ENCODE measurements around the gene COX19.

The COX19 gene

DNA sequence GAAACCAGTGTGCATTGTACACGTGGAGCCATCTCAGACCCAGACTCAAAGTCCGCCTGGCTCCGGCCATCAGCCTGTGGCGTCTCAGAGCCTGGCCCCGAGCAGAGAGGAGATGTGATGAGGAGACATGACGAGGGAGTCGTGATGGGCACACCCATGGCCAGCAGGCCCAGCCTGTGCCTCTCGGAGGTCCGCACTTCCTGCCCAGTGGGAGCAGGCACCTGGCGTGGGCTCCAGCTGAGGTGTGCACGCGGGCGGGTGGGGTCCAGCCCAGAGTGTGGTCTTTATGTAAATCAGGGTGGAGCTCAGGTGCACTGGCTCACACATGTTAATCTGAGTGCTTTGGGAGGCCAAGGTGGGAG lies 43.0 kb upstream of the COX19 start:
- Histone ChIP-seq H3K9me3 (ENCODE audit: control insufficient read depth, low read length) (no peaks in the 10 kb centered on the region), H3K27ac (ENCODE audit: insufficient read depth, low read depth, low read length, poor library complexity, severe bottlenecking) (no peak overlapping the region), H3K36me3 (ENCODE audit: control insufficient read depth, insufficient read depth, low read length) (peaks cover 14% of the 10 kb centered on the region), H3K4me3 (ENCODE audit: insufficient read depth, low read depth, low read length) (no peak overlapping the region), H3K4me1 (ENCODE audit: control insufficient read depth, insufficient read depth, low read length) (no peaks in the 10 kb centered on the region), H3K27me3 (ENCODE audit: control insufficient read depth, insufficient read depth, low read length, poor library complexity, severe bottlenecking) (no peaks in the 10 kb centered on the region)
- WGBS, 2 experiments = 96% methylated on average over 13 of the region's 13 CpGs

GRCh38 chr7:1017586-1018333 lies 42.4 kb upstream of the COX19 start:
- H3K4me1 ChIP-seq (ENCODE audit: control insufficient read depth, insufficient read depth, low read length) = no peaks in the 10 kb centered on the region
- no peak overlapping the region for H3K4me3 ChIP-seq (ENCODE audit: insufficient read depth, low read depth, low read length)
- peaks cover 14% of the 10 kb centered on the region for H3K36me3 ChIP-seq (ENCODE audit: control insufficient read depth, insufficient read depth, low read length)
- WGBS, 2 experiments = 95% methylated on average over 34 of the region's 34 CpGs
- H3K9me3 ChIP-seq (ENCODE audit: control insufficient read depth, low read length) = no peaks in the 10 kb centered on the region
- H3K27ac ChIP-seq (ENCODE audit: insufficient read depth, low read depth, low read length, poor library complexity, severe bottlenecking) = no peak overlapping the region
- no peaks in the 10 kb centered on the region for H3K27me3 ChIP-seq (ENCODE audit: control insufficient read depth, insufficient read depth, low read length, poor library complexity, severe bottlenecking)

GRCh38 chr7:1016577-1017531 lies 41.5 kb upstream of the COX19 start:
- H3K4me3 ChIP-seq (ENCODE audit: insufficient read depth, low read depth, low read length) = no peak overlapping the region
- H3K4me1 ChIP-seq (ENCODE audit: control insufficient read depth, insufficient read depth, low read length) = no peaks in the 10 kb centered on the region
- H3K36me3 ChIP-seq (ENCODE audit: control insufficient read depth, insufficient read depth, low read length) = peaks cover 14% of the 10 kb centered on the region
- no peaks in the 10 kb centered on the region for H3K27me3 ChIP-seq (ENCODE audit: control insufficient read depth, insufficient read depth, low read length, poor library complexity, severe bottlenecking)
- WGBS, 2 experiments = 96% methylated on average over 51 of the region's 51 CpGs
- H3K9me3 ChIP-seq (ENCODE audit: control insufficient read depth, low read length) = no peaks in the 10 kb centered on the region
- no peak overlapping the region for H3K27ac ChIP-seq (ENCODE audit: insufficient read depth, low read depth, low read length, poor library complexity, severe bottlenecking)

DNA sequence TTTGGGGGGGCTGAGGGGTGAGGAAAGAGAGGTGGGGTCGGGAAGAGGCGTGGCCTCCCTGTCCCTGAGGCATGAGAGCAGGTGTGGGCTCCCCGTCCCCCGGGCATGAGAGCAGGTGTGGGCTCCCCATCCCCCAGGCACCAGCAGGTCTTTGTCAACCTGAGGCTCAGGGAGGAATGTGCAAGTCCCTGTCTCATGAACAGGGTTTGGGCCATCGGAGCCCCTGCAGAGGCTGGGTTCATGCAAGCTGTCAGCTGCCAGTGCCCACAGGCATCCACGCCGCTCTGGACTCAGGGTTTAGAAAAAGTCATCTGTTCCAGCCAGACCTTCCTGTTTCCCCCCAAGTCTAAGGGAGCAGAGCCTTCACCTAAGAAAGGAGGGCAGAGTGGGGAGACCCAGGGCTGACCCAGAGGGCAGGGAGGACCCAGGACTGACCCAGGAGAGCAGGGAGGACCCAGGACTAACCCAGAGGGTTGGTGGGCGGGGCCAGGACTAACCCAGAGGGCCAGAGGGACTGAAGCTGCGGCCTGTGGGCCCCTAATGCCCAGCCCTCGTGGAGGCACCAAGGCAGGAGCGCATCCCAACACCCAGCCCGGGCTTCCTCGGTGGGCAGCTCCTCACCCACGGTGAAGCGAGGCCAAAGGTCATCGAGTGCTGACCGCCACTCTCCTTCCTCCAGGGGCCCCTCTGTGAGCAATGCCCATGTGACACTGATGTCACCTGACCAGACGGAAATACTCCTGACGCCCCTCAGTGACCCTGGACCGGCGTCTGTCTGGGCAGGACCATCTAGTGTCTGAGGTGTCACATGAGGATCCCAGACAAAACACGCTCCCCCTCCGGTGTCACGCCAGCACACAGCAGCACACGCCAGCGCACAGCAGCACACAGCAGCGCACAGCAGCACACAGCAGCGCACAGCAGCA lies 40.1 kb upstream of the COX19 start:
- Histone ChIP-seq H3K9me3 (ENCODE audit: control insufficient read depth, low read length) (no peaks in the 10 kb centered on the region), H3K4me1 (ENCODE audit: control insufficient read depth, insufficient read depth, low read length) (no peaks in the 10 kb centered on the region), H3K36me3 (ENCODE audit: control insufficient read depth, insufficient read depth, low read length) (peaks cover under 1% of the 10 kb centered on the region), H3K27me3 (ENCODE audit: control insufficient read depth, insufficient read depth, low read length, poor library complexity, severe bottlenecking) (no peaks in the 10 kb centered on the region), H3K4me3 (ENCODE audit: insufficient read depth, low read depth, low read length) (no peak overlapping the region), H3K27ac (ENCODE audit: insufficient read depth, low read depth, low read length, poor library complexity, severe bottlenecking) (no peak overlapping the region)
- 87 to 92% methylated on average over 28 of the region's 28 CpGs for WGBS, 2 experiments

DNA sequence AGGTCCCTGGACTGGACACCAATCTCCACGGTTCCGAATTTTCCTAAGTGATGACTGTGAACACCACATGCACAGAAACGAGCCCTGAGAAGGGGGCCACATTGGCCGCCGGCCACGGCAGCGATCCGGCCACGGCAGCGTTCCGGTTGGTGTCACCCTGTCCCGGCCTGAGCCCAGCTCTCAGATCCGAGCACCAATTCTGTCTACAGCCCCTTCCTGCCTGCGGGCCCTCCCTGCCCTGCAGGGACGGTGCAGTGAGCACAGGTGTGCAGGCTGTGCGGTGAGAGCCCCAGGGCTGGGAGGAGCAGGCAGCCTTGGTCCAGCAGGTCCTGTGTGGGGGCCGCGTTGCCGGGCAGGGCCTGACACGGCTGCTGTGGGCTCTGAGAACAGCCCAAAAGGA lies 39.3 kb upstream of the COX19 start:
- no peak overlapping the region for H3K4me3 ChIP-seq (ENCODE audit: insufficient read depth, low read depth, low read length)
- H3K27me3 ChIP-seq (ENCODE audit: control insufficient read depth, insufficient read depth, low read length, poor library complexity, severe bottlenecking) = no peaks in the 10 kb centered on the region
- no peak overlapping the region for H3K27ac ChIP-seq (ENCODE audit: insufficient read depth, low read depth, low read length, poor library complexity, severe bottlenecking)
- no peaks in the 10 kb centered on the region for H3K9me3 ChIP-seq (ENCODE audit: control insufficient read depth, low read length)
- WGBS, 2 experiments = 96% methylated on average over 20 of the region's 20 CpGs
- H3K4me1 ChIP-seq (ENCODE audit: control insufficient read depth, insufficient read depth, low read length) = no peaks in the 10 kb centered on the region
- no peaks in the 10 kb centered on the region for H3K36me3 ChIP-seq (ENCODE audit: control insufficient read depth, insufficient read depth, low read length)

DNA sequence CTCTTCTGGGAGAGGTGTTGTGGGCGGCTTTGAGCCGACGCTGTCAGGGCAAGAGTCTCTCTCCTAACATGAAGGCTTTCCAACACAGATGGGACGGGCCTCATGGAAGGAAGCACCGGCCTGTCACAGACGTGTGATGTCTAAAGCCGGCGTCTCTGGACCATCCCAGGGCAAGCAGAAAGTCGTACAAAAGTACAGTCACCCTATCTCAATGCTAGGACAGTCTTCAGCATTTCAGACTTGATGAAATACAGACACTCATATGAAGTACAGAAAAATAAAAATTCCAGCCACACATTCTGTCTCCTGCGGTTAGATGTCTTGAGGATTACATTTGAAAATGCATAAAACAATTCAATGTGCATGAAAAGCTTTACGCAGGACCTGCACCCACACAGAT lies 38.2 kb upstream of the COX19 start:
- H3K27me3 ChIP-seq (ENCODE audit: control insufficient read depth, insufficient read depth, low read length, poor library complexity, severe bottlenecking) = no peaks in the 10 kb centered on the region
- WGBS, 2 experiments = 95% methylated on average over 11 of the region's 11 CpGs
- peaks cover 9% of the 10 kb centered on the region for H3K36me3 ChIP-seq (ENCODE audit: control insufficient read depth, insufficient read depth, low read length)
- H3K9me3 ChIP-seq (ENCODE audit: control insufficient read depth, low read length) = no peaks in the 10 kb centered on the region
- H3K27ac ChIP-seq (ENCODE audit: insufficient read depth, low read depth, low read length, poor library complexity, severe bottlenecking) = no peak overlapping the region
- no peaks in the 10 kb centered on the region for H3K4me1 ChIP-seq (ENCODE audit: control insufficient read depth, insufficient read depth, low read length)
- no peak overlapping the region for H3K4me3 ChIP-seq (ENCODE audit: insufficient read depth, low read depth, low read length)

DNA sequence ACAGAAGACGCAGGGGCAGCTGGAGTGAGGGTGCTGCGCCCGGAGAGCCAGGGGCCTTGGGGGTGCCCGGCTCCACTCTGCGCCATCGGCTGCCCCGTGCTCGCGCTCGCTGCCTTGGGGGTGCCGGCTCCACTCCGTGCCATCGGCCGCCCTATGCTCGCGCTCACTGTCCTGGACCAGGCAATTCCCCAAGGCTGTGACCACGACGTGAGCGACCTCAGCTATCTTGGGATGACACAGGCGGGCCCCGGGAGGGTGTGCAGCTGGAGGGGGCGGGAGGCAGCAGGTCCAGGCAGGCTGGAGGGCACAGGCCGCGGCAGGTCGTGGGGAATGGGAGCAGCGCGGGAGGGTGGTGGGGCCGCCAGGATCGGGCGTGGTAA lies 37.4 kb upstream of the COX19 start:
- Histone ChIP-seq H3K4me1 (ENCODE audit: control insufficient read depth, insufficient read depth, low read length) (no peaks in the 10 kb centered on the region), H3K4me3 (ENCODE audit: insufficient read depth, low read depth, low read length) (no peak overlapping the region), H3K36me3 (ENCODE audit: control insufficient read depth, insufficient read depth, low read length) (peaks cover 10% of the 10 kb centered on the region), H3K27me3 (ENCODE audit: control insufficient read depth, insufficient read depth, low read length, poor library complexity, severe bottlenecking) (no peaks in the 10 kb centered on the region), H3K9me3 (ENCODE audit: control insufficient read depth, low read length) (no peaks in the 10 kb centered on the region), H3K27ac (ENCODE audit: insufficient read depth, low read depth, low read length, poor library complexity, severe bottlenecking) (no peak overlapping the region)
- 92 to 93% methylated on average over 30 of the region's 30 CpGs for WGBS, 2 experiments

GRCh38 chr7:1012004-1012715 lies 36.8 kb upstream of the COX19 start:
- no peak overlapping the region for H3K27ac ChIP-seq (ENCODE audit: insufficient read depth, low read depth, low read length, poor library complexity, severe bottlenecking)
- H3K9me3 ChIP-seq (ENCODE audit: control insufficient read depth, low read length) = no peaks in the 10 kb centered on the region
- H3K27me3 ChIP-seq (ENCODE audit: control insufficient read depth, insufficient read depth, low read length, poor library complexity, severe bottlenecking) = no peaks in the 10 kb centered on the region
- peaks cover 10% of the 10 kb centered on the region for H3K36me3 ChIP-seq (ENCODE audit: control insufficient read depth, insufficient read depth, low read length)
- WGBS, 2 experiments = 94 to 95% methylated on average over 32 of the region's 32 CpGs
- H3K4me1 ChIP-seq (ENCODE audit: control insufficient read depth, insufficient read depth, low read length) = no peaks in the 10 kb centered on the region
- H3K4me3 ChIP-seq (ENCODE audit: insufficient read depth, low read depth, low read length) = no peak overlapping the region

DNA sequence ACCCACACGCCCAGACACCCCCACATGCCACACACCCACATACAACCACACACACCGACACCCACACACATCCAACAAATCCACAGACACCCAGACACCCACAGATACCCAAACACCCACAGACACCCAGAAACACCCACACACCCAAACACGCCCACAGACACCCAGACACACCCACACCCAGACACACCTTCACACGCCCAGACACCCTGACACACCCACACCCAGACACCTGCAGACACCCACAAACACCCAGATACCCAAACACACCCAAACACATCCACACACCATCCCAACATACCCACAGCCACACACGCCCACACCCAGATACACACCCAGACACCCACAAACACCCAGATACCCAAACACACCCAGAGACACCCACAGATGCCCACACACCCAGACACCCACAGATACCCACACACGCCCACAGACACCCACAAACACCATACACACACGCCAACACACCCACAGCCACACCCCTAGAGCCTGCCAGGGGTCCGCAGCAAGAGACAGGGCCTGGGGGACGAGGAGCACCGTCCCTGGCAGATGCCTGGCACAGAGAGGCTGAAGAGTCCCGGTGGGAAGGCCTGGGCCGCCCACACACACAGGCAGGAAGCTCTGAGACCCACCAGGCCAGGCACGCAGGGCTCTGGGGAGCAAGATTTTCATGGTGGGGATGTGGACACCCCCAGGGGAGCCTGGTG lies 36.1 kb upstream of the COX19 start:
- no peaks in the 10 kb centered on the region for H3K27me3 ChIP-seq (ENCODE audit: control insufficient read depth, insufficient read depth, low read length, poor library complexity, severe bottlenecking)
- 91% methylated on average over 13 of the region's 13 CpGs for WGBS, 2 experiments
- H3K36me3 ChIP-seq (ENCODE audit: control insufficient read depth, insufficient read depth, low read length) = peaks cover 15% of the 10 kb centered on the region
- no peak overlapping the region for H3K27ac ChIP-seq (ENCODE audit: insufficient read depth, low read depth, low read length, poor library complexity, severe bottlenecking)
- H3K4me1 ChIP-seq (ENCODE audit: control insufficient read depth, insufficient read depth, low read length) = no peaks in the 10 kb centered on the region
- H3K9me3 ChIP-seq (ENCODE audit: control insufficient read depth, low read length) = no peaks in the 10 kb centered on the region
- no peak overlapping the region for H3K4me3 ChIP-seq (ENCODE audit: insufficient read depth, low read depth, low read length)

All from ectodermal cell (in vitro differentiated cells).